ENCODE data around the gene GNG12. TPM values are rescaled to one million over a fixed set of nuclear protein-coding genes. Genes with fewer than 3 reads are reported as not detected.
"Not testable (repeated sequence)": the region's sequence is repeated elsewhere in the genome, so short reads cannot be mapped to it uniquely, and the experiment has no call there.

GNG12 gene
- total RNA-seq, 1 donor from 2014 or later, result 0.08 TPM

DNA sequence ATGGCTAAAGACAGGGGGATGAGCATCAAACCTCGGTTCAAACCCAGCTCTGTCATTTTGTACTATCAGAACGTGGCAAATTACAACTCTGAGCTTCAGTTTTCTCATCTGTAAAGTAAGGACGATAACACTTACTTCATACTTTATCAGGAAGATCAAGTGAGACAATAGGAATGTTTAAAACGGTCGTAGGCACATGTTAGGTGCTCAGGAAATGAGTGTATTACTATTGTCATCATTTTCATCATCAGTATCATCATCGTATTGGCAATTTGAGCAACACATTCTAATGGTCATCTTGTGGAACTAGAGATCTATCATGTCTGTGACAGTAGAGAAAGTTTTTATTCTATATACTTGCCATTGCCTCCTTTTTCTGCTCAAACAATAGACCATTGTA lies 170.4 kb downstream of the GNG12 start:
- Mint-ChIP-seq H3K9me3 (no peaks in the 10 kb centered on the region), H3K4me3 (no peak overlapping the region), H3K4me1 (ENCODE audit: low read depth) (no peaks in the 10 kb centered on the region), H3K27me3 (ENCODE audit: insufficient read depth) (peaks cover 19% of the 10 kb centered on the region), H3K27ac (no peak overlapping the region), H3K36me3 (ENCODE audit: low read depth) (no peaks in the 10 kb centered on the region)
- intact Hi-C loops (cut with micrococcal nuclease), result no loop called here
- no peak for DNase-seq (ENCODE audit: low spot score)

DNA sequence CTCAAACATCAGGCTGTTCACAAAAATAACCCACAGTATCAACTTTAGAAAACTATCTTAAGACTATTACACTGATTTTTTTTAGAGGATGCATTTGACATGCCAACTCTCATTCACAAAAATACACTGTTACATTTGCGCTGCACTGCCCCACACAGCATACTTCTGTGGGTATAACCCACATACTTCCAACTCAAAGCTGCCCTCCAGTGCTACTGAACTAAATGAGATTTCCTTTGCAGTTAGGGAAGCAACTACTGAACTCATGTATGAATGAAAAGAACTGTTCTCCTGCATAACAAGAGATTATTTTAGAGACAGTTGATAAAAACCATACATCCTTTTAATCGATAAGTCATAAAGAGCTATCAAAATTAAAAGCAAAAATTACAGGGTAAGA lies 174.0 kb downstream of the GNG12 start:
- Mint-ChIP-seq H3K4me1 (ENCODE audit: low read depth) (no peaks in the 10 kb centered on the region), H3K27me3 (ENCODE audit: insufficient read depth) (peaks cover 25% of the 10 kb centered on the region), H3K4me3 (no peak overlapping the region), H3K36me3 (ENCODE audit: low read depth) (no peaks in the 10 kb centered on the region), H3K27ac (no peak overlapping the region), H3K9me3 (no peaks in the 10 kb centered on the region)
- intact Hi-C loops (cut with micrococcal nuclease), result no loop called here
- DNase-seq (ENCODE audit: low spot score), result no peak

DNA sequence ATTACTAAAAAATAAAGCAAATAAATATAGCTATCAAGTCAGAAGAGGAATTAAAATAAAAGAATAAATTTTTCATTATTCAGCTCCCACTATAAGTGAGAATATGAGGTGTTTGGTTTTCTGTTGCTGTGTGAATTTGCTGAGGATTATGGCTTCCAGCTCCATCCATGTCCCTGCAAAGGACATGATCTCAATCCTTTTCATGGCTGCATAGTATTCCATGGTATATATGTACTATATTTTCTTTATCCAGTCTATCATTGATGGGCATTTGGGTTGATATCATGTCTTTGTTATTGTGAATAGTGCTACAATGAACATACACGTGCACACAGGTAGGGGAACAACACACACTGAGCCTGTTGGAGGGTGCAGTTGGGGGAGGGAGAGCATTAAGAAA lies 176.1 kb downstream of the GNG12 start:
- intact Hi-C loops (cut with micrococcal nuclease); H3K27ac Mint-ChIP-seq; H3K36me3 Mint-ChIP-seq (ENCODE audit: low read depth); H3K4me3 Mint-ChIP-seq; H3K9me3 Mint-ChIP-seq; DNase-seq (ENCODE audit: low spot score); H3K4me1 Mint-ChIP-seq (ENCODE audit: low read depth): not testable (repeated sequence)
- peaks cover 26% of the 10 kb centered on the region for H3K27me3 Mint-ChIP-seq (ENCODE audit: insufficient read depth)

DNA sequence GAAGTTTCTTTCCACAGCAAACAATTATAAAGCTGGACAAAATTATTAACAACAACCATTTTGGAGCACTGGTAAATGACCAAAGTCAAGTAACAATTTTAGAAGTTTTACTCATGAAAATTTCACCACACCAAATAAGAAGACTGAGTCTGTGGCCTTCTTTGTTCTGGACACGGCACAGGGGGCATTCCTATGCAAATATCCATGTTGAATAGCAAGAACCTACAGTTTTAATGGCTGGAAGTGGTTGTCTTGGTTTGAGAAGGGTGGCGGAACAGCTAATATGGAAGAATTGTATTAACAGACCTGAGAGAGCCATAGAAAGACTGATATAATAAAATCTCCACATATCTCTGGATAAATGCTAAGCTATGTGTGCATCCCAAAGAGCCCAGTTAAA lies 177.7 kb downstream of the GNG12 start:
- no peaks in the 10 kb centered on the region for H3K36me3 Mint-ChIP-seq (ENCODE audit: low read depth)

DNA sequence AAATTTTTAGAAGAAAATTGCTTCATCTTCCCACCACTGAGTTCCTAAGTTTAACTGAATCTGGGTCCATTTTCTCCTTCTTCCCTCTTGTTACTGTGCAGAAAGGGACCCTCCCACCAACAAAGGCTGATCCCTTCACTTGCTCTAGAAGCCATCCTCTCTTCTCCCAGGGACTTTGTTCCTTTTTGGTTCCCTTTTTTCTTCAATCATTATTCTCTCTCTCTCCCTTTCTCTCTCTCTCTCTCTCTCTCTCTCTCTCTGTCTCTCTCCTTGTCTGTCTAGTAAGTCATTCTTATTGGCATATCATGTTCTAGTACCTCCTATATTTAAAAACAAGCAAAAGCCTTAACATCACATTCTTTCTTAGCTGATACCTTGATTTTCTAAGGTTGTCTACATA lies 180.0 kb downstream of the GNG12 start:
- Mint-ChIP-seq H3K9me3 (no peaks in the 10 kb centered on the region), H3K27ac (no peak overlapping the region), H3K36me3 (ENCODE audit: low read depth) (no peaks in the 10 kb centered on the region), H3K4me3 (no peak overlapping the region), H3K27me3 (ENCODE audit: insufficient read depth) (peaks cover 21% of the 10 kb centered on the region), H3K4me1 (ENCODE audit: low read depth) (no peaks in the 10 kb centered on the region)
- DNase-seq (ENCODE audit: low spot score), result no peak
- intact Hi-C loops (cut with micrococcal nuclease), result no loop called here

More for the DNA sequence above, 177.7 kb downstream of the GNG12 start:
- intact Hi-C loops (cut with micrococcal nuclease), result no loop called here
- Mint-ChIP-seq H3K27me3 (ENCODE audit: insufficient read depth) (peaks cover 24% of the 10 kb centered on the region), H3K4me1 (ENCODE audit: low read depth) (no peaks in the 10 kb centered on the region), H3K9me3 (no peaks in the 10 kb centered on the region), H3K27ac (no peak overlapping the region), H3K4me3 (no peak overlapping the region)
- DNase-seq (ENCODE audit: low spot score), result no peak

DNA sequence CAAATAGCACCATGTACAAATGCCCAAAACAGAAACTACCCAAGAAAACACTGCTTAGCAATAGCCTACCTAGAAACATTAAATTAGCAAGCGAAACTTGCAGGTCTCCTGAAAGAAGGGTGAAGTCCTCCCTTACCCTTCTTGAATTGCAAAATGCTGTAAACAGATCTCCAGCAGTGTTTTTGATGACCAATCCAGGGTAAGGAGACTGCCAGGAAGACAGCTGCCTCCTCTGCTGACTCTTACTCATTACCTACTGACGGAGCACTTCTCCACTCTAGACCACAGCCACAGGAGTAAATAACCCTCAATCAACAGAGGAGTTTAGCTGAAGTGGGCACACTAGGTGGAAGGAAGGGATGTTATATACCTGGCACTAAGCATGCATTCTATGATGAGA lies 180.5 kb downstream of the GNG12 start:
- Mint-ChIP-seq H3K4me1 (ENCODE audit: low read depth) (no peaks in the 10 kb centered on the region), H3K36me3 (ENCODE audit: low read depth) (no peaks in the 10 kb centered on the region), H3K27me3 (ENCODE audit: insufficient read depth) (peaks cover 21% of the 10 kb centered on the region)

More for the DNA sequence above, 180.5 kb downstream of the GNG12 start:
- H3K9me3 Mint-ChIP-seq, result no peaks in the 10 kb centered on the region
- intact Hi-C loops (cut with micrococcal nuclease), result no loop called here
- DNase-seq (ENCODE audit: low spot score), result no peak
- no peak overlapping the region for H3K27ac Mint-ChIP-seq
- H3K4me3 Mint-ChIP-seq, result no peak overlapping the region

Other genes with a start within 250 kb of the GNG12 start
- 47.3 and 48.2 TPM in 2 replicates for gene GADD45A, start 148.3 kb downstream of the GNG12 start, total RNA-seq
- 0.12 TPM in 1 of 2 replicates, not detected in the other for gene DIRAS3, start 217.2 kb upstream of the GNG12 start, total RNA-seq